ENCODE results near the gene SULT1C4.
A peak's percentile ranks its signal among the peaks of the same experiment; 100 is the strongest.

SULT1C4 gene

GRCh38 chr2:108363024-108363907, 14.5 kb upstream of the SULT1C4 start:
- H3K4me3 ChIP-seq (replicated peaks; ENCODE audit: low read depth, low read length) = no peak overlapping the region
- no peak for TF ChIP-seq CTCF (IDR thresholded peaks at IDR 0.05; ENCODE audit: low read depth, low read length, missing control alignments)
- no peak for DNase-seq (ENCODE audit: extremely low read depth, low read depth)

- DNase-seq (ENCODE audit: extremely low read depth, low read depth) = no peak
- TF ChIP-seq CTCF (IDR thresholded peaks at IDR 0.05; ENCODE audit: low read depth, low read length, missing control alignments) = no peak
- H3K4me3 ChIP-seq (replicated peaks; ENCODE audit: low read depth, low read length) = no peak overlapping the region
Measured at GRCh38 chr2:108363908-108364225, 13.9 kb upstream of the SULT1C4 start.

- no peak overlapping the region for H3K4me3 ChIP-seq (replicated peaks; ENCODE audit: low read depth, low read length)
- peak; percentile 56 for DNase-seq (ENCODE audit: extremely low read depth, low read depth)
- TF ChIP-seq CTCF (IDR thresholded peaks at IDR 0.05; ENCODE audit: low read depth, low read length, missing control alignments) = no peak
Measured at GRCh38 chr2:108364676-108365297, 13.0 kb upstream of the SULT1C4 start.

- no peak overlapping the region for H3K4me3 ChIP-seq (replicated peaks; ENCODE audit: low read depth, low read length)
- TF ChIP-seq CTCF (IDR thresholded peaks at IDR 0.05; ENCODE audit: low read depth, low read length, missing control alignments) = no peak
- no peak for DNase-seq (ENCODE audit: extremely low read depth, low read depth)
Measured at GRCh38 chr2:108365656-108366055, 12.1 kb upstream of the SULT1C4 start.

- no peak for TF ChIP-seq CTCF (IDR thresholded peaks at IDR 0.05; ENCODE audit: low read depth, low read length, missing control alignments)
- no peak overlapping the region for H3K4me3 ChIP-seq (replicated peaks; ENCODE audit: low read depth, low read length)
- no peak for DNase-seq (ENCODE audit: extremely low read depth, low read depth)
Measured at GRCh38 chr2:108367014-108367413, 10.7 kb upstream of the SULT1C4 start.

- TF ChIP-seq CTCF (IDR thresholded peaks at IDR 0.05; ENCODE audit: low read depth, low read length, missing control alignments) = no peak
- H3K4me3 ChIP-seq (replicated peaks; ENCODE audit: low read depth, low read length) = no peak overlapping the region
- DNase-seq (ENCODE audit: extremely low read depth, low read depth) = no peak
Measured at GRCh38 chr2:108367561-108368175, 10.1 kb upstream of the SULT1C4 start.
